HepG2 (cell line): ENCODE measurements around the gene ANKRD2. TPM values are rescaled to one million over a fixed set of nuclear protein-coding genes. Genes with fewer than 3 reads are reported as not detected.

ENCODE experiments used
- ATAC-seq: fragments of 200-7000 bp; cut with Tn5 transposase; 3 replicates; pipeline ENCODE4 v1.9.1; 2020; ENCODE audit warnings: mild to moderate bottlenecking, moderate library complexity
- BruUV-seq: library from RNA; stranded (reverse); fragments of 400-500 nt; replicated peaks from 2 replicates; lab custom pipeline; 2021; lab: Mats Ljungman, UMichigan
- CTCF ChIA-PET: fragments of 300-600 bp; formaldehyde crosslinking; extraction: SDS; loops from one replicate; lab custom pipeline; 2021; ENCODE audit warnings: low total read pairs, inconsistent platforms, low intra/inter-chr PET ratio; lab: Yijun Ruan, JAX
- POLR2A ChIA-PET: fragments of 350-600 bp; sonication (Branson Sonifier 250); formaldehyde crosslinking; loops from one replicate; lab custom pipeline; 2020; ENCODE audit warnings: antibody characterized with exemption, inconsistent platforms; lab: Yijun Ruan, JAX
- DNase-seq: peaks from one replicate; pipeline ENCODE4 v3.0.0-alpha.2; 2015; ENCODE audit warnings: low spot score
- FAIRE-seq: peaks from 3 replicates; lab custom pipeline; 2011; peaks lifted over from hg19 to GRCh38; lab: Jason Lieb, UNC
- H2AFZ ChIP-seq: one replicate; pipeline ENCODE4 v1.6.1; 2011; ENCODE audit warnings: low read length, inconsistent platforms
- H3K27ac ChIP-seq: fragments of 300-600 bp; 3 replicates; pipeline ENCODE4 v1.8.0; 2011; ENCODE audit warnings: mixed run types, mild to moderate bottlenecking, mixed read lengths, low read length, inconsistent platforms; ENCODE audit not compliant: insufficient read depth; ENCODE audit errors: extremely low read length
- H3K27me3 ChIP-seq, 2 experiments: fragments of 200-600 bp in 1 of 2; 2 replicates in 1 of 2; 3 replicates in 1 of 2; pipeline versions ENCODE4 v1.6.0 to v1.8.0; 2011; ENCODE audit warnings: low read length in 2 of 2, mild to moderate bottlenecking in 2 of 2, moderate library complexity in 2 of 2, inconsistent platforms in 1 of 2; ENCODE audit not compliant: insufficient read depth in 2 of 2, control insufficient read depth in 1 of 2
- H3K36me3 ChIP-seq, 2 experiments: fragments of 200-600 bp in 1 of 2; replicated peaks in 1 of 2; 2 replicates in 1 of 2; 3 replicates in 1 of 2; pipeline versions ENCODE4 v1.5.1 to v1.8.0; 2011; ENCODE audit warnings: low read length in 2 of 2, inconsistent platforms in 1 of 2; ENCODE audit not compliant: insufficient read depth in 2 of 2, control insufficient read depth in 1 of 2
- H3K4me1 ChIP-seq: 2 replicates; pipeline ENCODE4 v1.5.1; 2012; ENCODE audit warnings: low read length, inconsistent platforms; ENCODE audit not compliant: insufficient read depth
- H3K4me2 ChIP-seq: 2 replicates; pipeline ENCODE4 v1.6.0; 2011; ENCODE audit warnings: low read depth, low read length, inconsistent platforms
- H3K4me3 ChIP-seq, 3 experiments: fragments of 200-600 bp in 1 of 3; sonication (generic), shearing (Covaris generic) in 1 of 3; replicated peaks in 1 of 3; 2 replicates each; pipeline ENCODE4 v1.5.1; 2011 to 2016; ENCODE audit warnings: low read length in 3 of 3, inconsistent platforms in 2 of 3, low read depth in 2 of 3, mild to moderate bottlenecking in 2 of 3, control low read depth in 1 of 3, mixed read lengths in 1 of 3; ENCODE audit not compliant: insufficient read depth in 1 of 3
- H3K79me2 ChIP-seq: one replicate; pipeline ENCODE4 v1.6.1; 2011; ENCODE audit warnings: low read length, inconsistent platforms; ENCODE audit not compliant: insufficient read depth
- H3K9ac ChIP-seq: 2 replicates; pipeline ENCODE4 v1.6.0; 2011; ENCODE audit warnings: mild to moderate bottlenecking, low read depth, low read length, inconsistent platforms; ENCODE audit not compliant: insufficient read depth
- H3K9me3 ChIP-seq: 2 replicates; pipeline ENCODE4 v1.5.1; 2012; ENCODE audit warnings: mild to moderate bottlenecking, low read length
- H4K20me1 ChIP-seq: 2 replicates; pipeline ENCODE4 v1.6.0; 2011; ENCODE audit warnings: inconsistent platforms, mild to moderate bottlenecking, low read length, moderate library complexity; ENCODE audit not compliant: insufficient read depth
- CREB3 ChIP-seq: sonication (generic); formaldehyde crosslinking; IDR thresholded peaks from 2 replicates; pipeline ENCODE4 v1.5.0; 2020; ENCODE audit warnings: missing genetic modification reagents
- FOXP1 ChIP-seq, 2 experiments: fragments of 450-650 bp in 1 of 2; IDR thresholded peaks; 2 replicates each; pipeline ENCODE4 v1.6.1; 2017 to 2018; ENCODE audit warnings: antibody characterized with exemption in 1 of 2
- HIVEP1 ChIP-seq: sonication (generic); formaldehyde crosslinking; IDR thresholded peaks from 2 replicates; pipeline ENCODE4 v1.4.0; 2020; ENCODE audit warnings: mild to moderate bottlenecking, missing genetic modification reagents
- HOMEZ ChIP-seq: IDR thresholded peaks from 2 replicates; pipeline ENCODE4 v1.6.1; 2016; ENCODE audit warnings: low read depth
- PRDM10 ChIP-seq: sonication (generic); formaldehyde crosslinking; IDR thresholded peaks from 2 replicates; pipeline ENCODE4 v1.4.0; 2020; ENCODE audit warnings: low read depth, missing genetic modification reagents
- RCOR2 ChIP-seq: IDR thresholded peaks from 2 replicates; pipeline ENCODE4 v1.6.1; 2016; ENCODE audit warnings: missing biosample characterization, missing genetic modification reagents
- TEAD3 ChIP-seq: optimal IDR thresholded peaks from 2 replicates; pipeline ENCODE3; 2016; ENCODE audit warnings: borderline replicate concordance
- ZBTB14 ChIP-seq: sonication (generic); formaldehyde crosslinking; IDR thresholded peaks from 2 replicates; pipeline ENCODE4 v1.4.0; 2020; ENCODE audit warnings: missing genetic modification reagents
- ZBTB46 ChIP-seq: sonication (generic); formaldehyde crosslinking; IDR thresholded peaks from 2 replicates; pipeline ENCODE4 v1.4.0; 2020; ENCODE audit warnings: mild to moderate bottlenecking, missing genetic modification reagents, borderline replicate concordance
- ZFP36L1 ChIP-seq: sonication (generic); formaldehyde crosslinking; IDR thresholded peaks from 2 replicates; pipeline ENCODE4 v1.8.0; 2022; ENCODE audit warnings: mild to moderate bottlenecking, missing genetic modification reagents, moderate library complexity
- ZFP36L2 ChIP-seq: sonication (generic); formaldehyde crosslinking; IDR thresholded peaks from 2 replicates; pipeline ENCODE4 v1.4.0; 2020; ENCODE audit warnings: missing genetic modification reagents
- ZNF598 ChIP-seq: sonication (generic); formaldehyde crosslinking; IDR thresholded peaks from 2 replicates; pipeline ENCODE4 v1.5.1; 2020; ENCODE audit warnings: mild to moderate bottlenecking, missing genetic modification reagents, borderline replicate concordance
- WGBS: methylation state at CpG from one replicate; pipeline ENCODE4 v1.1.6; 2017; ENCODE audit warnings: low lambda C conversion rate; 5-methylcytosine and 5-hydroxymethylcytosine counted together
- in situ Hi-C: cut with HindIII; loops from 2 replicates; pipeline ENCODE4 v1.10.0; 2017; ENCODE audit warnings: low pct_unique_long_range_greater_than_20kb; ENCODE audit not compliant: extremely low pct_ligation_motif_present
- intact Hi-C: fragments of 100-400 bp; cut with micrococcal nuclease; formaldehyde crosslinking; loops from one replicate; pipeline ENCODE4 v1.10.0; 2022; ENCODE audit not compliant: unreplicated experiment
- polyA plus RNA-seq, 8 experiments: library from polyadenylated mRNA; depleted of rRNA in 3 of 8; stranded (reverse) in 7 of 8; unstranded in 1 of 8; fragments of >200 nt; fragmentation: Illumina TruSeq in 4 of 8; extraction: Trizol in 4 of 8; gene quantifications; 2 replicates each; pipeline versions ENCODE4 v1.2.1 to v1.2.3, GENCODE V29; 2011 to 2016; ENCODE audit warnings: low read depth in 4 of 8, missing spikeins in 1 of 8, mixed read lengths in 1 of 8; ENCODE audit not compliant: insufficient read depth in 1 of 8
- total RNA-seq, 5 experiments: library from RNA; depleted of rRNA; stranded (reverse); fragments of >200 nt; fragmentation: Illumina TruSeq; extraction: Trizol; gene quantifications; 2 replicates each; pipeline ENCODE4 v1.2.3, GENCODE V29; 2016; ENCODE audit warnings: low read depth in 1 of 5

ANKRD2 gene
- total and polyA plus RNA-seq, 2 of the 13 experiments (the other 11 are each of a cell fraction or from before 2014, with no cell fraction given), result not detected

GRCh38 chr10:97601268-97602215 is 29.0 kb downstream of the ANKRD2 start:
- no peaks in the 10 kb centered on the region for H3K79me2 ChIP-seq
- intact Hi-C loops, result no loop called here
- no peak overlapping the region for H3K27ac ChIP-seq
- H3K9me3 ChIP-seq, result no peaks in the 10 kb centered on the region
- no peak overlapping the region for H3K9ac ChIP-seq
- no peak overlapping the region for H3K4me2 ChIP-seq
- no peak for FAIRE-seq
- no peak for DNase-seq
- no peaks in the 10 kb centered on the region for H3K36me3 ChIP-seq
- H4K20me1 ChIP-seq, result no peaks in the 10 kb centered on the region
- no peaks in the 10 kb centered on the region; a peak in 1 of 5 replicates for H3K27me3 ChIP-seq
- no TSS peak for BruUV-seq
- no peak; the same call in 1 of the 3 replicates for ATAC-seq
- H3K4me1 ChIP-seq, result peaks cover 31% of the 10 kb centered on the region
- POLR2A ChIA-PET, result no interaction called here
- in situ Hi-C loops, result no loop called here
- CTCF ChIA-PET, result no interaction called here
- no peak overlapping the region for H3K4me3 ChIP-seq
- WGBS, result 95% methylated on average over 15 of the region's 21 CpGs
- no peak overlapping the region for H2AFZ ChIP-seq
- TF ChIP-seq RCOR2, result no peak
- no peak for TF ChIP-seq HOMEZ (CRISPR knock-in tag)
- TF ChIP-seq CREB3 (CRISPR knock-in tag), result no peak
- no peak for TF ChIP-seq ZNF598 (CRISPR knock-in tag)
- TF ChIP-seq PRDM10 (CRISPR knock-in tag), result no peak
- no peak for TF ChIP-seq FOXP1 (IDR thresholded peaks at IDR 0.05)
- TF ChIP-seq FOXP1 (CRISPR knock-in tag; IDR thresholded peaks at IDR 0.05), result no peak
- no peak for TF ChIP-seq ZBTB46 (CRISPR knock-in tag)
- TF ChIP-seq ZBTB14 (CRISPR knock-in tag), result no peak
- no peak for TF ChIP-seq ZFP36L2
- no peak for TF ChIP-seq HIVEP1 (CRISPR knock-in tag)
- no peak for TF ChIP-seq TEAD3
- TF ChIP-seq ZFP36L1 (CRISPR knock-in tag), result no peak
